GM19035 (cell line): ENCODE results near the gene NR2F1.

Experiments
- ATAC-seq: cut with Tn5 transposase; IDR thresholded peaks from one replicate; pipeline ENCODE4 v1.9.1; 2021; ENCODE audit not compliant: unreplicated experiment

The NR2F1 gene

GRCh38 chr5:93590493-93590892 is 7.5 kb downstream of the NR2F1 start:
- ATAC-seq = no peak

- ATAC-seq = no peak
Observed at GRCh38 chr5:93591323-93591945, 8.4 kb downstream of the NR2F1 start.

DNA sequence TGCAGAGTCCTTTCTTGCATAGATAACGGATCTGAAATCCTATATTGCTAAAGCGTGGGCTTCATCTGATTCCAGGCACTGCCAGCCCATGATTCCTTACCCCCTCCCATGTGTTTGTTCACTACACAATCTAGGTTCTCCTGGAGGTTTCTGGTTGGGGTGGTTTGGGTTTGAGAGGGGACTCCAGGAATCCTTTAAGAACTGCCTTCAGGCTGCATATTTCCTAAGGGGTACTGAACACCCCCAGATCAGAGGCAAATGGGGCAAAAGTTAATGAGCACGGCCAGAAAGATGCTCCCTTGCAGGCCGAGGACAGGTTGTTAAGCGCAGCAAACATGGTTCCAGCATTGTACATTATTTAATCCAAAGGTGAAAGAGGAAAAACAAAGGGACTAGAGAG is 9.9 kb downstream of the NR2F1 start:
- ATAC-seq = no peak

GRCh38 chr5:93593476-93594131 is 10.6 kb downstream of the NR2F1 start:
- no peak for ATAC-seq

DNA sequence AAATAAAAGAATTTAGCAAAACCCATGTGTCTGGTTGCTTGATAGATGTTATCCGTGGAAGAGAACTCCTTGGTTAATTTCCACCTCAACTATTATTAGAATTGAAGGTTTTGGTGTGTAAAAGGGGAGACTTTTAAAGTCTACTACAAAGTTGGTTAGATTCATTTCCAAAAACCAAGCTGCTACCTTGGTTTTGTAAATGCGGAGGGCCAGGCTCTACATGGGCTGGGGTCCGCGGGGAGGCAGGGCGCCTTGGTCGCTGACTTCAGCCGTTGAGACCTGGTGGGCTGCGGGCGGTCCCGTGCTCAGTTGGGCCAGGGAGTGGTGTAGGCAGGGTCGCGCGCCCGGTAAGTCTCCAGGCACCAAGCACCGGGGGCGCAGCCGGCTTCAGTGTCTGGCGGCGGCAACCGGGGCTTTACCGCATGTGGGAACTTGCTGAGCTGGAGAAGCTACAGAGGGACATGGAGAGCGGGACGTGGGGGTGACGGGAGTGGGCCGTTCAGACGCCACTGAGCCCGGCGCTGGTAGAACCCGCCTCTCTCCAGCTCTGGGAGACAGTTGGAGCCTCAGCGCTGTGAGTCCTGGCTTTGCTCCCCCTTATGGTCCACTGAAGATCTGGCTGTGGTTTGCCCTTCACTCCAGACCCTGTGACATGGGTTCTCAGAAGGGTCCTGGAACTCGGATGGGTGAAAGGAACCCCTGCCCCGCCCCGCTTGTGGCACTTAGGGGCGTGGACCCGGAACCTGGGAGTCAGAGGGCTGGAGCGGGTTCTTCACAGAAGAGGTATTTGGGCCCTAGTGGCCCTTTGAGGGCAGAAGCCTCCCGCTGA is 11.8 kb downstream of the NR2F1 start:
- no peak for ATAC-seq

DNA sequence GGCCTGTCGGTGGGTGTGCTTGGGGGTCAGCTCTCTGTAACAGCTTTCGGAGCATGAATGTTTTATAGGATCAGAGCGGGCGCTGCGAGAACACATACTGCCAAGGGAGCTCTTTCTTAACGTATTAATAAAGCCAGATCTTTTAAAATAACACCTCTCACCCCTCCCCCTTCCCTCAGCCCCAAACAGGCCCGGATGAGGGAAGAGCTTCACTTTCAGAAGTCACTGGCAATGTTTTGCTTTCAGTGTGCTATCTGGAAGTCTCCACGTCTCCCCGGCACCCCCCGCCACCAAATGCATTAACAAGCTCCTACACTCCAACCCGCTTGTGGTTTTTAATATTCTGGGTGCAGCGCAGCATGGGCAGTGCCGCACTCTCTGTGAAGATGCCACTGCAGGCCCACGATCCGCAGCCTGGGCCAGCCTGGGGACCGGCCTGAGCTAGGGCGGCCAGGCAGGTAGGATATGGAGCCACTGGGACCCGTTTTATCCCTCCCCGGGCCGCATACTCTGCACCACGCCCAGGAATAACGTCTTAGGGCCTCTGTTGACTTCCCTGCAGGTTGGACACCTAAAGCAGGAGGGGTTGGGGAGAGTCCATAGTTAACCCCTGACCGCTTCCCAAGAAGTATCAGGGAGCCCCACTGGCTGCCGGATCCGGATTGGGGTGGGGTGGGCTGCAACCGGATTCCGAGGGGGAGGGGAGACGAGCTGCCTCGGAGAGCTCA is 12.6 kb downstream of the NR2F1 start:
- no peak for ATAC-seq

- ATAC-seq = no peak
Observed at GRCh38 chr5:93596310-93596675, 13.3 kb downstream of the NR2F1 start.

DNA sequence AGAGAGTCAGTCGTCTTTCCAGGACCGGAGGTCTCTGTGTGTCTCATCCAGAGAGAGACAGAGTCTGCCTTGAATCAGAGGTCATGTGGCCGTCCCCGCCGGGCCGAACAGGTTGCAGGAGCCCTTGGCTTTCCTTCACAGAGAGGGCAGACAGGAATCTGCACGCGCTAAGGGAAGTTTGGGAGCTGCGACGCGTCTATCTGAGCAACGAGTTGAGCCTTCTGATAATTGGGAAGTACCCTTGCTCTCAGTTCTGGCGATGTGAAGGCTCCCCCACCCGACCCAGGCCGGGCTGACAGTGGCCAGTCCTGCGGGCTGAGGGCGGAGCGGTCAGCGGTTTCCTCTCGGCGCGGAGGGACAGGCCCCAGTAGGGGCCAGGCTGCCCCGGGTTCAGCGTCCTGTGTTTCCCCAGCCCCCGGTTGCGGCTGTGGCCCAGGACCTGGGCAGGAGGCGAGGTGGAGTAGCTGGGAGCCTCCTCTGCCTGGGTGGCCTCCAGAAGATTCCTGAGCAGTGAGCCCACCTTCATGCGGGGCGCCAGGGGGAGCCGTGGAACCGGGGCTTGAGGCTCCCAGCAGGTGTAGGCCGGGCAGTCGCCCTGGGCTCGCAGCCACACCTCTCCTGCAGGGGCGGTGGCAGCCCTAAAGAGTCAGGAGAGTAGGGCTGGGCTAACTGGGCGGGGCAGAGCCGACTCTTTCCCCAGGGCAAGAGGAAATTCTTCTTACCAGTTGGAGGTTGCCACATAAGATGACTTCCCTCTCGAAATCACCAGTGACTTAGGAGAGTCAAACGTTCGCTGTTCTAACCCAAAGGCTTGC is 13.9 kb downstream of the NR2F1 start:
- ATAC-seq = no peak

DNA sequence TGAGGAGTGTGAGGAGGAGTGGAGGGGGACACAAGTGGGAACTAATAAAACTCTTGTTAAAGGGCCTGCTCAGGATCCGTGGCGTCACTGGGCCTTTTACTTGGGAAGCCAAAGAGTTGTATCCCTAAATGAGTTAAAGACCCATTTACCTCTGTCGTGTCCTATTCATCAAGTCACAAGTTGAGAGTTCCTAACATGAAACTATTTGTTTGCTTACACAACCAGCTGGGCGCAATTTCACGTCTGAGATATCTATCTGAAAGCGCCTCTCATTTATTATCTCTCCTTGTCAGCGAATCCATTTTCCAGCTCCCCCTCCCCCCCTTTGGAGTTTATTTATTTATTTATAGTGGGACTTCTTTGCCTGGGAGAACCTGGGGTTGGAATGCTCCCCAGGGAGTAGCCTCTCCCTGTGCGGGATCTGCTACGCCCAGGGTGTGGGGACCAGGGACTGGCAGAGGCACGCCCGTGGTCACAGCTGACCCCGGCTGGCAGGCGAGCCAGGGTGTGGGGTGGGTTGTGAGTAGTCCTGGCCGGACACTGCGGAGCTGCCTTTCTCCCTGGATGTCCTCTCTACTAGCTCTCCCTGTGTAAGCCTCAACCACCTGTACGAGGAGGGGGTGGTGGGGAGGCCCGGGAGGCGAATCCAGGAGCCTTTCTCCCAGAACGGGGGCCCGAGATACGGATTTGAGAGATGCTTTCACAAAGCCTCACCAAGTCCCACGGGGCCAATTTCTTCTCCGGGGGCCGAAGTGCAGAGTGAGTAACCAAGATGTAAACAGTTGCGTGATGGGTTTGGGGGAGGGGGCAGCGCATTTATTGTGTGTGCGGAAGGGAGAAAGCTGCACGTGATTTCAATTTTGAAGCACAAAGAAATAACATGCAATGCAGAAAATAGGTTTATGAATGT is 15.3 kb downstream of the NR2F1 start:
- no peak for ATAC-seq

DNA sequence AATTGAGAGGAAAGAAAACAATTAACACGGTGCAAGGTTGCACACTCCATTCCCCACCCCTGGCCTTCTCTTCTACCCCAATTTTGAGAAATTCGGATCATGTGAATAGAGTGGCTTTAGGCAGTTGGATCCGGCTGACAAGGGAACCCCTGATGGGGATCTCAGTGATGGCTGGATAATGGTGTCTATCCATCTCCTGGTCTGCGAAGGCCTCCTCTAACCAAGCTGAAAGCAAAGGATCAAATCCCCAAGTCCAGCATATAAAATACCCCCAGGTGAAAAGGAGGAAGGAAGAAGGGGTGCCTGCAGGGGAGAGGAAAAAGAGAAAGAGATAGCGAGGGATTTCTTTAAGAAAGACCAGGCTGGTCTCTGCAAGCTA is 16.0 kb downstream of the NR2F1 start:
- ATAC-seq = no peak

DNA sequence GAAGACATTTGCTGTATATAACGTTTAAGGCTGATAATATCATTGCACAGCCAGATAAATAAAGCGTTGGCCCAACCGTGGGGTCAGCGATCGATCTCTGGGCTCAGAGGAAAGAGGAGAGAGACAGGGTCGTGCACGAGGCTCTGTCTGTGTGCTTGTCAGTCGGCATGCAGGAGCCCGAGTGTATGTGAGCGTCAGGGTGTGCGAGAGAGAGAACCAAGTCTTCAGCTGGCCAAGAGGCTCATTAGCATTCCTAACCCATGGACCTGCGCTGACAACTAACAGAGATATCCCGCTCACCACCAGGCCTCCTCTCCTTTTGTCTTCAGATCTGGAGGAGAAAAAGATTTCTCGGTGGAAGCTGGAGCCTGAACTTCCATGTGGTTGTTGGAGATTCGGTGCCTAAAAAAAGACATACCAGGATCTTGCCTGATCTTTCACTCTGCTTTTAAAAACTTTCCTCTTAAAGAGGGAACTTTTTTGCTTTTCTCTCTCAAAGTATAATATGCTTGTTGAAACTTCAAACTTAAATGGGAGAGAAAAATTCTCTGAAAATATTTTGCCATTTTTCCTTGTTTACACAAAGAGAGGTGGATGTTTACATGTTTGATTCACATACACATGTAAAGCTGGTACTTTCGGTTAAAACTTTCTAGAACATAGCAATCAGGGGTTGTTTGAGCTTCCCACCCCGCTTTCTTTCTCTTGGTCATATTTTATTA is 16.5 kb downstream of the NR2F1 start:
- ATAC-seq = no peak

DNA sequence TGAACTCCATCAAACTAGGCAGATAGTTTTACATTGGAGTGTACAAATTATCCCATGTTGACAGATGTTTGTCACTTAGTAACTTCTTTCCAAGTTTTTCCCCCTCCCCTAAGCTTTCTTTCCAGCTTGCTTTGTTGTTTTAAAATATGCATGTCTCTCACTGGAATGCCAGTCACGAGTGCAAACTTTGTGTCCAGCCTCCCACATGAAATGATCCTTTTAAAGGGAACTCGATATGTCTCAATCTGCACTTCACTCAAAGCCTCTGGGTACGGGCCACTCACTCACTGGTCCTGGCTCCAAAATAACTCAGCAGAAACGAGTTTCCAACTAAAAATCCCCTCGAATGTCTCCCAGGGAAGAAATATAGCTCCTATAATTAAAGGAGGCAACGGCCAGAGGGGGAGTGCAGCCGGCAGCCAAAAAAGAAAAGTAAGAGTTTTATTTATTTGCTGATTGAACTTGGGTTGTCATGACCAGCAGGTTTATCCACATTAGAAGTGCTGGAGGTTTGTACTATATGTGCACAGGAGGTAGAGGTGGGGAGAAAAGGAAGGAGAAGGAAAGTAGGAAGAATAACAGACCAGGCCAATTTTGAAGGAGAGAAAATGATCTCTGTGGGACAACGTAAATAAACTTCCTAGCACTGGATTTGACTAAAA is 17.5 kb downstream of the NR2F1 start:
- ATAC-seq = no peak

GRCh38 chr5:93601071-93601801 is 18.2 kb downstream of the NR2F1 start:
- no peak for ATAC-seq

GRCh38 chr5:93601802-93602155 is 18.8 kb downstream of the NR2F1 start:
- no peak for ATAC-seq

DNA sequence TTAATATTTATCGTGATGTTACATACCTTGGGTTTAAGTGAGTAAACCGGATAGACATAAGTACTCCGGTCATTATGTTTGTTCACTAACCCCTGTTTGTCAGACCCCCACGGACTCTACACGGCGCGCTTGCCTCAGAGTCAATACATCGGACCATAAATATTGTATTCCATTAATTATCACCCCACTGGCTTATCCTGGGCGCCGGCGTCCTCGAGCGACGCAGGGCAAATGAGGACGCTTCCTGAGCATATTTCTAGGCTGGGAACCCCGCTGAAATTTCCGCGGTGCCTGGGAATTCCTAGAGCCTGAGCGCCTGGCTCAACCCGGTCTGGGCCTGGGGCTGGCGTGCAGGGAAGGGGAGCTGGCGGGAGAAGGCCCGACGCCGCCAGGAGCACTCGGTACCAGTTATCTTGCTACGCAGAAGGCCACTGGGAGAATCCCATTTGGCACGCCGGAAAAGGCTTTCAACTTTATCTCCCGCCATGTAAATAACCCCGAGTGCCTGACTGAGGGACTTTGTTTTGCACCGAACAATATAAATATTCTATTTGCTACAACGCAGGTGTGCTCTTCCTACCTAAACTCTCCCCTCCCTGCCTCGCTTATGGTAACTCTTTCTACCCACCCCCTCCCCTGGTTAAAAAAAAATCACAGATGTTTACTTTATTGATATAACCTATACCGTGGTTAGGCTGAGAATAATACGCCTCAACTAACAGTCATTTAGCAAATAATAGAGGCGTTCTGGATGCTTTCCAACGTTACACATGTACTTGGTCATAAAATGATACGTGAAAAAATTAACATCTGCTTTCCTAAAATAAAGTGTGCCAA is 19.4 kb downstream of the NR2F1 start:
- no peak for ATAC-seq

DNA sequence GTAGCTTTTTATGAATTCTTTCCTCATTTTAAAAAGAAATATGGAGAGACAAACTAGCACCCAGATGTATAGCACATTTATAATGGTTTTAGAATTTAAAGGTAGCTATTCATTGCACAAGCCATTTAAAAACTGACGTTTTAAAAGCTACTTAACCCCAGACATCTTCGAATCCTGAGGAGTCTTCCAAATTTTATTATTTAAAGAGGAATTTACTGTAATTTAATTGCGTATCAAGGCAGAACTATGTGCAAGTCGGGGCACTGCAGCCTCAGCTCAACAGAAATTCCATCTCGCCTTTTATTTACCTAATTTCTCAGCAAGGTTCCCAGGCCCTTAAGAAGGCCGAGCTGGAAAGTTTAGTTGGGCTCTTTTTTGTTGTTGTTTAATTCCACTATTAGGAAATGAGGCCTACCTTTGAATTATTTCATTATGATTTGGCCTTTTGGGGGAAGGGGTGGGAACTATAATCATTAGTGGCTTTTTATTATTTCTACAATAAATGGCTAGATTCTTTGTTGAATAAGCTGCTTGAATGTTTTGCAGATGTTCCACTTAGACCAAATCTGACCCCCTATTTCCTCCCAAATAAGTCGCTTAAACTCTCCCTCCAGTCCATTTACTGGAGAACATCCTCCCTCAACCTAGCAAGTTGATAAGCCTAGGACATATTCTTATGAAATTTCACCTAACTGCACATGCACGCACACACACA is 20.2 kb downstream of the NR2F1 start:
- no peak for ATAC-seq
